Measurements from ENCODE around the gene TBC1D2B.
"Not testable (repeated sequence)": the region's sequence is repeated elsewhere in the genome, so short reads cannot be mapped to it uniquely, and the experiment has no call there.

Gene TBC1D2B

DNA sequence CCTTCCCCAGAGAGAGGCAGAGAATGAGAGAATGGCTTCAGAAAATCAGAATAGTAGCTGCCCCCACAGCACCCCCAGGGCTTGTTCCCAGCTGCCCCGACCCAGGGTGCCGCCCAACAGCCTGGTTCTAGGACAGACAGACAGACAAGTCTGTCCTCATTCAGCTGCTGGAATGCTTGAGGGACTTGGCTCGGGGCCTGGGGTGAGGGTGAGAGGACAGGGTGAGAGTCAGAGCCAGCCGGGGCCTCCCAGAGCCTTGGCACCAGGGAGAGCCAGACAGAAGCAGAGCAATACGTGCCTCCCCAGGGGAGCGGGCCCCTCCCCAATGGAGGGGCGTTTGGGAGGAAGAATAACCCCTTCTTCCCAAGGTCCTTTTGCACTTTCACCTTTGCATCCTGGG, 105.6 kb downstream of the TBC1D2B start:
- DNase-seq, result not testable (repeated sequence)

DNA sequence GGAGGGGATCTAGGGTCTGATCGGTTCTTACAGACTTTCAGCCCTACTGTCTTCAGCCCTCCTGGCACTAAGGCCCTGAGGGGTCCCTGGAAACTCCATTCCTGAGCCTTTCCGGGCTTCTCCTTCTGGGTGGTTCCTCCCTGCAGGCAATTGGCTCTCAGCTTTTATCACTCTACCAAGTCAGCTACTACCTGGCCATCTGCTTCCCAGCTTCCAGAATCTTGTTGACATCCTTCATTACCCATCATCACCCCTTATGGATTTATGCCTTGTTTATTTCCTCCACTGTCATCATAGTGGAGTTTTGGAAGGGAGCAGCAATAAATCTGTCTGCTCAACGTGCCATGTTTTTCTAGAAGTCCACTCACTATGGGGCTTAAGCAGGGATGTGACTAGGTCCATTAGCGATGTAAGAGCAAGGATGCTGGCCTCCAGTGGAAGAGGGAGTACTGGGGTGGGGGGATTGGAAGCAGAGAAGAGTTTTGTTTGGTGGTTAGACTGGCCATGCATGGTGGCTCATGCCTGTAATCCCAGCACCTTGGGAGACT, 106.6 kb downstream of the TBC1D2B start:
- not testable (repeated sequence) for DNase-seq

DNA sequence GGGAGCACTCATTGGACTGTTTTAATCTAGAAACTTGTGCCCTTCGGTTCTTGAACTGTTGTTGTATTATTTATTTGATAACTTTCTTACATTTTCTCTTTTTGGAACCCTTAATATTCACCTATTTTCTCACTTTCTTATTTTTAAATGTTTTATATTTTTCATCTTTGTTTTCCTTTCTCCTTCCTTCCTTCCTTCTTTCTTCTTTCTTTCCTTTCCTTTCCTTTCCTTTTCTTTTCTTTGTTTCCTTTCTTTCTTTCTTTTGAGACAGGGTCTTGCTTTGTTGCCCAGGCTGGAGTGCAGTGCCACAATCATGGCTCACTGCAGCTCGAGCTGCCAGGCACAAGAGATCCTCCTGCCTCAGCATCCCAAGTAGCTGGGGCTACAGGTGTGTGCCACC, 108.5 kb downstream of the TBC1D2B start:
- DNase-seq, result no peak

DNA sequence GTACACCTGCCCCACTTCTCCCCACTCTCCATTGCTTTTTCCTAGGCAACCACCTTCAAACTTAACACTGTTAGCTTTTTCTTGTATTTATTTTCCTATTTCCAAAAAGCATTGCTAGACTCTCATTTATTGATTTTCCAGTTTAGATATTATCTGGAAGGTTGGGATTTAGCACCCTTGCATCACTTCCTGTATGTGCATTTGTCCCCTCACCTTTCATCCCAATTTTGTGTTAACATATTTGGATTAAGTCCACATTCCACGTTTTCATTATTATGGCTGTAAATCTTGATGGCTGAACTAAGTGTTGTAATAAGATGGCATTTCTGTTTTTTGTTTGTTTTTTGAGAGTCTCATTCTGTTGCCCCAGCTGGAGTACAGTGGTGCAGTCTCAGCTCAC, 109.7 kb downstream of the TBC1D2B start:
- no peak for DNase-seq

DNA sequence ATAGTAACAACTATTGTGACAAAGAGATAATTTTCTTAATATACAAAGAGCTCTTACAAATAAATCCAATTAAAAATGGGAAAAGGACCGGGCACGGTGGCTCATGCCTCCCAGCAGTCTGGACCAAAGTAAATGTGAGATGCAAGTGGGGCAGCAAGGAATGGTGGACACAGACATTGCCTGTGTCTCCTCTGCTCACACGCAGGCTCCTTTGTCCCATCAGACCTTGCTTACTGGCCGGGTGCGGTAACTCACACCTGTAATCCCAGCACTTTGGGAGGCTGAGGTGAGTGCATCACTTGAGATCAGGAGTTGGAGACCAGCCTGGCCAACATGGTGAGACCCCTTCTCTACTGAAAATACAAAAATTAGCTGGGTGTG, 110.3 kb downstream of the TBC1D2B start:
- not testable (repeated sequence) for DNase-seq

DNA sequence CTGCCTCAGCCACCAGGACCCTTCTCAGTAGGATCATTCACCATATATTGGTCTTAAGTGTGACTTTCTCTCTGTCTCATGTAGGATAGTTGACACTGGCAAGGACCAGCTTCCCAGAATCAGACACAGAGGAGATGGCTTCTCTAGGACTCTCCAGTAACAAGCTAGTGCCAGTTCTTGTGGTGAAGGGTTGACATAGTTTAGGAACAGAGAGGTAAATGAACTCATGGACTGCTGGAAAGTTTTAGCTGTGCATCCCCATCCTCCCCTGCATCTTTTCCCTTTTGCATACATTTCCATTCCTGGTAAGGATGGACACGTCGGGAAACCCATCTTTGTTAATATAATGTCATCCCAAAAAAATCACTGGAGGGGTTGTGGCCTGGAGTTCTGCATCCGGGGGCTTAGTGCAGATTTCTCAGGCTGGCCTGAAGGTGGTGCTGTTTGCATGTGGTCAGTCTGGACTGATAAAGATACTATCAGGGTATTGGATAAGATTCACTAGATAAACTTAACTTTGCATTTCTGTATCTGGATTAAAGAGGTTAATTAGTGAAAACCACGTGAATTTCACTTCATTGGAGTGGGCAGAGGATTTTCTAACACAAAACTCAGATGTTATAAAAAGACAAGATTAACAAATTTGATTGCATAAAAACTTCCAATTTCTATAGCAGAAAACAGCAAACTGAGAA, 110.8 kb downstream of the TBC1D2B start:
- peak in 4 of 6 experiments; percentile 15 to 45 (median 34) for DNase-seq

DNA sequence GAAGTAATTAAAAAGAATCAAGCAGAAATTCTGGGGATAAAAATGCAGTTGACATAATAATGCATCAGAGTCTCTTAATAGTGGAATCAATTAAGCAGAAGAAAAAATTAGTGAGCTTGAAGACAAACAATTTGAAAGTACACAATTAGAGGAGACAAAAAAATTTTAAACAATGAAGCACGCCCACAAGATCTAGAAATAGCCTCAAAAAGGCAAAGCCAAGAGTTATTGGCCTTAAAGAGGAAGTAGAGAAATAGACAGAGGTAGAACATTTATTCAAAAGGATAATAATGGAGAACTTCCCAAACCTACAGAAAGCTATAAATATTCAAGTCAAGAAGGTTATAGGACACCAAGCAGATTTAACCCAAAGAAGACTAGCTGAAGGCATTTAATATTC, 113.3 kb downstream of the TBC1D2B start:
- no peak for DNase-seq

DNA sequence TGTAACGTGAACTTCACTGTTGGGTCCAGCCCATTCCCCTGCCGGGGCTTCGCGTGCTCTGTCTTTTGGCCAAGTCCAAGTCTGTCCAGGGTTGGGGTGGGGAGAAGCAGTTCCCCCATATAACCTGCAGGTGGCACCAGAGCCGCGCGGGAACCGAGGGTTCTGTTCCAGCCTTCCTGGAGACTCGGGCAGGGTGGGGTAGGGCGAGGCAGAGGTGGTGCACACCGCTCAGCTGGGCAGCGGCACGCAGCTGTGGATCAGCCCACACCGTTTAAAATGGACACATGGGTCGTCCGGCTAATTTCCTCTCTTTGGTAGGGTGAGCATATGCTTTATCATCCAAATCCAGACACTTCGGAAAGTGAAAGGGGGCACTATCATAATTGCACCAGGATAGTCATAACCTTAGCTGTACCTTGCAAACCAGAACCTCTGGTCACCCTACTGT, 118.1 kb downstream of the TBC1D2B start:
- peak; percentile 33 to 74 (median 61) for DNase-seq

DNA sequence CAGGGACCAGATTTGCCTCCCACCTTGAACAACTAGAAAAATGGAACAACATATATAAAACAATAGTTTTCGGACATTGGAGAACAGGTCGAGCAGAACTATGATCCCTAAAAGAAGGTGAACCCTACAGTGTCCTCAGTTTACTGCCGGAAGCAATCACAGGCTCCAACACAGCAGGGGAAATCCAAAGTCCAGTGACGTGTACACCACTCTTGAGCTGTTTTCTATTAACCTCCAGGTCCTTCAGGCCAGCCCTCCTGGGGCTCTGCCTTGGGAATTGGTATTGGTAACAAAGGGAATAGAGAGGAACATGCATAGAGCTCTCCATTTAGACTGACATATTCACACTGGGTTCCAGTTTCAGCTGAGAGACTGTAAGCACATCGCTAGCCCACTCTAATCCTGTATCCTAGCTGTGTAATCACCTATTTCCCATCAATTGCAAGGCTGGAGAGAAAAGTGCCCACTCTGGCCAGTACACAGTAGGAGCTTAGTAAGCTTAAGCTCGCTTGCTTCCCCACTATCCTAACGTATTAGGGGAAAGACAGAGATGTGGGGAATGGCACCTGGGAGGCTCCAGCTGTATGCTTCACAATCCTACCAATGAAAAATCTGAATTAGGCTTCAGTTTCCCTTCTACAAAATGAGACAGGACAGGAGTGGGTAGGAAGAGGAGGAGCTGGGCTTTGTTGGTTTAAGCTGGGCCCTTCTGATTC, 118.6 kb downstream of the TBC1D2B start:
- DNase-seq, result not testable (repeated sequence)

DNA sequence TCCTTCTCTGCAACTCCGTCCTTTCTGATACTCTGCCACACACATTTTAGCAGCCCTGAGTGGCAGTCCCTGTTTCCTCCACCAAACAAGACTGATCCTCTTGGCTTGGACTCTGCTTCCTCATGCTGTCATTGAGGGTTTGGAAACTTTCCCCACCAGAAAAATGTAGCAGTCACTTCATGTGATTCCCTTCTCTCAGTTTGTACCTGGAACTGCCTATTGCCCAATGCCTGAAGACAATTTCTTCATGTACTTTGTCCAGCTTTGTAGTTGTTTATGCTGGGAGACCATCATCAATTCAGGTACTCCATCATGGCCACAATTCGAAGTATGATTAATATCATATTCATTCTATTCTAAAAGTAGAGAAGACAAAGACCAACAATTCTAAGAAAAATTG, 119.5 kb downstream of the TBC1D2B start:
- not testable (repeated sequence) for DNase-seq

DNA sequence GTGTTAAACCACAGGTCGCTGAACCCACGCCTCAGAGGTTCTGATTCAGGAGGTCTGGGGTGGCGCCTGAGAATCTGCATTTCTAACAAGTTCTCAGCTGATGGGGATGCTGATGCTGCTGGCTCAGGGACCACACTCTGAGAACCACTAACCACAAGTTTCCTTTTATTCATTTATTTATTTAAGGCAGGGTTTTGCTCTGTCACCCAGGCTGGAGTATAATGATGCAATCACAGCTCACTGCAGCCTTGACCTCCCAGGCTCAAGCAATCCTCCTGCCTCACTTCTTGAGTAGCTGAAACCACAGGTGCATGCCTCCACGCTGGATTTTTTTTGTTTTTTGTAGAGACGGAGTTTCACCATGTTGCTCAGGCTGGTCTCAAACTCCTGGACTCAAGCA, 123.6 kb downstream of the TBC1D2B start:
- not testable (repeated sequence) for DNase-seq

DNA sequence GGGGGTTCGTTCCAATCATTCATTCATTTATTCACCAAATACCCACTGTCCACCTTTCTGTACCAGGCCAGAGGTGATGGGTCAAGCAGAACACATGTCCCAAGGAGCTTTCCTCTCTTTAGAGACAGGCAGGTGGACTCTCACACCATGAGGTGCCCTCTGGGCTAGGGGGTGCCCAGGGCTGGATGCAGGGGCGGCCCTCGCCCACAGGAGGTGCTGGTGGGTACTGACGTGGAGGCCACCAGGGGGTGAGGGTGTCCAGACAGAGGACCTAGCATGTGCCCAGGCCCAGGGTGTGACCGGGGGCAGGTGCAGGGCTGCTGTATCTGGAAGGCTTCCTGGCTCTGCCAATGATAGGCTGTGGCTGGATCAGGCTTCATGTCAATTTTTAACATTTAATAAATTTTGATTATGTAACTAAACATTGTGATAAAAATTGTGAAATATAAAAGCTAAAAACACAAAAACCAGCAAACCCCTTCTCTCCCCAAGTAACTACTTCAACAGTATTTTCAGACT, 124.5 kb downstream of the TBC1D2B start:
- DNase-seq, result not testable (repeated sequence)

DNA sequence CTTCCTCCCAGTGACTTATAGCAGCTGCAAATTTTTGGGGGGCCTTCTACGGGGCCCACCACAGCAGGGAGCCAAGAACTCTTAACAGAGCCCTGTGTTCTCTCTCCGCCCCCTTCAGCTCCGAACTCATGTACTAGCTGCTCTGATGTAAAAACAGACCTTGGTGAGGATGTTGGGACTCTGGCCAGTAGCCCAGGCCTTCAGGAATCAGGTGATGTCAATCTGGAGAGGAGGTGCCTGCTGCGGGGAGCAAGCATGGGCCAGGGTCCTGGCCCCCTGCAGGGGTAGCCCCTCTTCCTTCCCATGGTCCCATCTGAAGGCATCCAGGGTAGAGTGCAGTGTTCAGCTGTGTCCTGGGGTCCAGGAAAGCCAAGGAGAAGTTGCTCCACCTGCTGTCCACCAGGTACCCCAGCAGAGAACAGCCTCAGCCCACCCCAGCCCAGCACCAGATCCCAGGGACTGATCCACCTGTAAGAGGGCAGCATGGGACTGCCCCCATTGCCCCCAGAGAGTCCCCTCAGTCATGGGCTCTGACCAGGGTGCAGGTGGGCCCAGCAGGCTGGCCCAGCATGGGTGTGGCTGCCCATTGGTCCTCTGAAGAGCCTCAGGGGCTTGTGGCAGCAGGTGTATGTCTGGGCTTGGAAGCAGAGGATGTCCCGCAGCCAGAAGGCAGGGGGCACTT, 126.3 kb downstream of the TBC1D2B start:
- not testable (repeated sequence) for DNase-seq

DNA sequence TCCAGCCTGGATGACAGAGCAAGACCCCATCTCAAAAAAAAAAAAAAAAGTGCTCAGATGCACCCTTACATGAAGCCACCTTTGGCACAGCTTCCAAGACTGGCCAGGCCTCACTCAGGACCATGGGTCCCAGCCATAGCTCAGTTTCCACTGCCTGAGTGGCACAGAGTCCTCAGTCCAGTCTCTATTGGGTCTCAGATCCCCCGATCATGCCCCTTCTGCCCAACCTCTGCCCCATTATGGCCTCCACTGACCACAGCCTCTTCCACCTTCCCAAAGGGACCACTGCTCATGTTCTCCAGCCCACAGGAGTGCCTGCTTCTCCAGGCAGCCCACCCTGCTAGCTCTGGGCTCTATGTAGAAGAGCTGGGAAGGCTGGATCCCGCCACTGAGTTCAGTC, 127.0 kb downstream of the TBC1D2B start:
- not testable (repeated sequence) for DNase-seq

DNA sequence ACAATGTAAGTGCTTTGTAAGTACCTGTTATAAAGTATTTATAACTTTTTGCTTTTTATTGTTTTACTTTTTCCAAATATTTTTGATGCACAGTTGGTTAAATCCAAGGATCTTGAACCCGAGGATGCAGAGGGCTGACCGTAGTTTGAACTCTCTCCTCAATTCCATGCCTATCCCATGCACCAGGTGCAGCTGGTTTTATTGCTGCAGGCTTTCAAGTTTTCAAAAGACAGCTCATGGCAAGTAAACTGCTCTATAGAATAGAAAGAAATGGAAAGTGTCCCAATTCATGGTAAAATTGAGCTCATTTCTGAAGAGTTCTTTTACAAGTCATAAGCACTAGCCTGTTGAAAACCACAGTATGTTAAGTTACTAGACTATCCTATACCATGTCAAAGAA, 131.9 kb downstream of the TBC1D2B start:
- DNase-seq, result no peak

Measured in stimulated activated naive CD4-positive, alpha-beta T cell (primary cell).